ENCODE data around the gene GPR157.
"Not testable (repeated sequence)": the region's sequence is repeated elsewhere in the genome, so short reads cannot be mapped to it uniquely, and the experiment has no call there.

Gene GPR157

GRCh38 chr1:9119745-9120144, 9.2 kb downstream of the GPR157 start:
- in situ Hi-C loops (cut with MboI; ENCODE audit: low sequenced_read_pairs), result loop anchor here (10.0 to 25.0 kb wide), 2 partner anchors 135 to 368 kb away; no protein-coding TSS in a partner anchor

- in situ Hi-C loops (cut with MboI; ENCODE audit: low sequenced_read_pairs), result loop anchor here (10.0 to 25.0 kb wide), 2 partner anchors 137 to 369 kb away; no protein-coding TSS in a partner anchor
Observed at GRCh38 chr1:9118186-9118585, 10.7 kb downstream of the GPR157 start.

GRCh38 chr1:9115351-9116205, 13.3 kb downstream of the GPR157 start:
- in situ Hi-C loops (cut with MboI; ENCODE audit: low sequenced_read_pairs), result loop anchor here (10.0 to 25.0 kb wide), 2 partner anchors 139 to 372 kb away; no protein-coding TSS in a partner anchor

- in situ Hi-C loops (cut with MboI; ENCODE audit: low sequenced_read_pairs), result loop anchor here (10.0 to 25.0 kb wide), 2 partner anchors 142 to 374 kb away; no protein-coding TSS in a partner anchor
Observed at GRCh38 chr1:9112961-9113880, 15.7 kb downstream of the GPR157 start.

- in situ Hi-C loops (cut with MboI; ENCODE audit: low sequenced_read_pairs), result loop anchor here (10.0 to 25.0 kb wide), 2 partner anchors 143 to 375 kb away; no protein-coding TSS in a partner anchor
Observed at GRCh38 chr1:9111957-9112356, 16.9 kb downstream of the GPR157 start.

GRCh38 chr1:9111357-9111691, 17.6 kb downstream of the GPR157 start:
- in situ Hi-C loops (cut with MboI; ENCODE audit: low sequenced_read_pairs), result loop anchor here (10.0 to 25.0 kb wide), 2 partner anchors 143 to 376 kb away; no protein-coding TSS in a partner anchor

GRCh38 chr1:9110669-9111356, 18.1 kb downstream of the GPR157 start:
- in situ Hi-C loops (cut with MboI; ENCODE audit: low sequenced_read_pairs), result loop anchor here (10.0 to 25.0 kb wide), 2 partner anchors 144 to 376 kb away; no protein-coding TSS in a partner anchor

- in situ Hi-C loops (cut with MboI; ENCODE audit: low sequenced_read_pairs), result loop anchor here (10.0 to 25.0 kb wide), 2 partner anchors 53 to 379 kb away; no protein-coding TSS in a partner anchor
Observed at GRCh38 chr1:9108056-9108665, 20.7 kb downstream of the GPR157 start.

GRCh38 chr1:9107136-9107535, 21.8 kb downstream of the GPR157 start:
- in situ Hi-C loops (cut with MboI; ENCODE audit: low sequenced_read_pairs), result loop anchor here (10.0 to 25.0 kb wide), 2 partner anchors 52 to 380 kb away; no protein-coding TSS in a partner anchor

- in situ Hi-C loops (cut with MboI; ENCODE audit: low sequenced_read_pairs), result loop anchor here (10.0 to 25.0 kb wide), 2 partner anchors 51 to 381 kb away; no protein-coding TSS in a partner anchor
Observed at GRCh38 chr1:9106286-9106685, 22.6 kb downstream of the GPR157 start.

- in situ Hi-C loops (cut with MboI; ENCODE audit: low sequenced_read_pairs), result loop anchor here (10.0 to 25.0 kb wide), 2 partner anchors 51 to 382 kb away; no protein-coding TSS in a partner anchor
Observed at GRCh38 chr1:9105336-9105867, 23.5 kb downstream of the GPR157 start.

- in situ Hi-C loops (cut with MboI; ENCODE audit: low sequenced_read_pairs), result loop anchor here (10.0 to 25.0 kb wide), 2 partner anchors 47 to 386 kb away; no protein-coding TSS in a partner anchor
Observed at GRCh38 chr1:9101510-9102146, 27.3 kb downstream of the GPR157 start.

- in situ Hi-C loops (cut with MboI; ENCODE audit: low sequenced_read_pairs), result loop anchor here (10.0 to 25.0 kb wide), 2 partner anchors 46 to 387 kb away; no protein-coding TSS in a partner anchor
Observed at GRCh38 chr1:9100471-9101043, 28.3 kb downstream of the GPR157 start.

- in situ Hi-C loops (cut with MboI; ENCODE audit: low sequenced_read_pairs), result no loop called here
Observed at GRCh38 chr1:9099555-9099954, 29.3 kb downstream of the GPR157 start.

- in situ Hi-C loops (cut with MboI; ENCODE audit: low sequenced_read_pairs), result no loop called here
Observed at GRCh38 chr1:9097947-9098705, 30.8 kb downstream of the GPR157 start.

- in situ Hi-C loops (cut with MboI; ENCODE audit: low sequenced_read_pairs), result no loop called here
Observed at GRCh38 chr1:9095818-9096217, 33.1 kb downstream of the GPR157 start.

GRCh38 chr1:9093996-9094595, 34.8 kb downstream of the GPR157 start:
- in situ Hi-C loops (cut with MboI; ENCODE audit: low sequenced_read_pairs), result not testable (repeated sequence)
